ENCODE measurements around the gene NEUROD6. TPM values are rescaled to one million over a fixed set of nuclear protein-coding genes. Genes with fewer than 3 reads are reported as not detected.

Gene NEUROD6
- total RNA-seq, 1 donor from 2014 or later, result not detected

DNA sequence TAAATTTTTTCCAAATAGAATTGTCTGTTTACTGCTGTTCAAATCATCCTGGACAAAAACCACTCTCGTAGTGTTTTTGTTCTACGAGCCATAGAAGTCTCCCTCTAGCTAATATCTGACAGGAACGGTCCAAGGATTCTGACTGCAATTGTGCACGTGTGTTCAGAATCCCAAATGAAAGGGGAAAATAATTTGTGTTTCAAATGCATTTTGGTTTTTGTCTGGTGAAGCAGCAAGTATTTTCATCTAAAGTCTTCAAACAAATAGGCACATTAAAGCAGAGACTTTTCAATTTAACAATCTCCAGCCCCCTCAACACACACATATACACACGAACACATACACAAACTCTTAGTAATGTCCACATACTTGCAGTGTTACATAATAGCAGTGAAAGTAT, 475 bp downstream of the NEUROD6 start:
- POLR2A ChIA-PET, result no interaction called here
- Mint-ChIP-seq H3K27ac (no peak overlapping the region), H3K4me1 (no peaks in the 10 kb centered on the region), H3K4me3 (no peak overlapping the region), H3K9me3 (no peaks in the 10 kb centered on the region), H3K27me3 (peaks cover 10% of the 10 kb centered on the region), H3K36me3 (ENCODE audit: low read depth) (no peaks in the 10 kb centered on the region)
- intact Hi-C loops (cut with micrococcal nuclease), result no loop called here
- TF ChIP-seq CTCF (IDR thresholded peaks at IDR 0.05), result no peak
- DNase-seq, result no peak
- CTCF ChIA-PET, result no interaction called here
- no peak for ATAC-seq (ENCODE audit: low read depth)

- ChIA-PET CTCF (no interaction called here), POLR2A (no interaction called here)
- H3K4me3 Mint-ChIP-seq, result no peak overlapping the region
- DNase-seq (no peak), ATAC-seq (ENCODE audit: low read depth) (no peak)
- H3K27me3 Mint-ChIP-seq, result peaks cover 11% of the 10 kb centered on the region
- H3K36me3 Mint-ChIP-seq (ENCODE audit: low read depth), result no peaks in the 10 kb centered on the region
- intact Hi-C loops (cut with micrococcal nuclease), result no loop called here
- no peaks in the 10 kb centered on the region for H3K9me3 Mint-ChIP-seq
- no peaks in the 10 kb centered on the region for H3K4me1 Mint-ChIP-seq
- H3K27ac Mint-ChIP-seq, result no peak overlapping the region
- TF ChIP-seq CTCF (IDR thresholded peaks at IDR 0.05), result no peak
Measured at GRCh38 chr7:31338706-31339105, 1.8 kb downstream of the NEUROD6 start.

DNA sequence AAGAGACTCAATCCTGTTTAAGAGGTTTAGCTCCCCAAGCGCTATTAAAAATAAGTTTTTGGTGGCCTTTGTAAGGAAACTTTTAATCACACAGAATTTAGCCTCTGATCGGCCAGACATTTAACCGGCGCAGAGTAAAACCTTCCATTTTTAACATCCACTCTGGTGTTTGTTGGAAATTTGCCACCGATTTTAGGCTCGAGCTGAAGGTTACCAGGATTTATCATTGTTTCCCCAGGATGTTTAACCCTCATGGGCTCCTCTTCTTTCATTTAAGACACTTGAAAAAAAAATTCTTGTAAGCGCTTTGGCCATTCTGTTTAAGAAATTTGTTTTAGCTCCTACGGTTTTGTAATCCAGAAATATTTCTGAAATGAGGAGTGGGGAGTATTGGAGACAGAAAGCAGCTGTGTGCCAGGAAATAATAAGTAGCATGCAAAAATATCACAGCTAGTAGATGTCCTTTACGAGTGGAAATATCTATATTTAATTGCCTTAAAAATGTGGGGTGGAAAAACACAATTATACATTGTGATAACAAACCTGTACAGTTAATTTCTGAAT, 3.4 kb downstream of the NEUROD6 start:
- POLR2A ChIA-PET, result no interaction called here
- intact Hi-C loops (cut with micrococcal nuclease), result no loop called here
- Mint-ChIP-seq H3K9me3 (no peaks in the 10 kb centered on the region), H3K4me1 (no peaks in the 10 kb centered on the region), H3K36me3 (ENCODE audit: low read depth) (no peaks in the 10 kb centered on the region), H3K4me3 (no peak overlapping the region), H3K27ac (no peak overlapping the region), H3K27me3 (peaks cover 11% of the 10 kb centered on the region)
- ATAC-seq (ENCODE audit: low read depth) (no peak), DNase-seq (no peak)
- no peak for TF ChIP-seq CTCF (IDR thresholded peaks at IDR 0.05)
- CTCF ChIA-PET, result no interaction called here

- H3K27ac Mint-ChIP-seq, result no peak overlapping the region
- peaks cover 11% of the 10 kb centered on the region for H3K27me3 Mint-ChIP-seq
- POLR2A ChIA-PET, result no interaction called here
- DNase-seq (no peak), ATAC-seq (ENCODE audit: low read depth) (no peak)
- H3K4me1 Mint-ChIP-seq, result no peaks in the 10 kb centered on the region
- no peaks in the 10 kb centered on the region for H3K36me3 Mint-ChIP-seq (ENCODE audit: low read depth)
- H3K9me3 Mint-ChIP-seq, result no peaks in the 10 kb centered on the region
- CTCF ChIA-PET, result no interaction called here
- no peak for TF ChIP-seq CTCF (IDR thresholded peaks at IDR 0.05)
- H3K4me3 Mint-ChIP-seq, result no peak overlapping the region
- intact Hi-C loops (cut with micrococcal nuclease), result no loop called here
Measured at GRCh38 chr7:31336202-31337001, 4.1 kb downstream of the NEUROD6 start.

DNA sequence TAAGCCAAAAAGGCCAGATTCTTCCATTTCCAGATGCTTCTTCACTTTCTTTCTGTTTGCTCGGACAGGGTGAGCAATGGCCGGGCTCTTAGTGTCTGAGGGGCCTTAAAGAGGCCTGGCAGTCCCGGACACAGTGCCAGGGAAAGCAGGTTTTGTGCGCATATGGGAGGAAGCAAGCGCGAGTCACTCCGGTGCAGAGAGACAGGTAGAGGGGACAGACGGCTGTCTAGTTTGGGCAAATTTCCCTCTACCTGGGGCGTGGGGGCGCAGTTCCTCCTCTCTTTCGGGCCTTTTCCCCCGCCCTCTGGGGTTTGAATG, 4.7 kb downstream of the NEUROD6 start:
- TF ChIP-seq CTCF (IDR thresholded peaks at IDR 0.05), result no peak
- H3K4me1 Mint-ChIP-seq, result no peaks in the 10 kb centered on the region
- no peak for DNase-seq
- POLR2A ChIA-PET, result no interaction called here
- H3K4me3 Mint-ChIP-seq, result no peak overlapping the region
- H3K27ac Mint-ChIP-seq, result no peak overlapping the region
- intact Hi-C loops (cut with micrococcal nuclease), result no loop called here
- ATAC-seq (ENCODE audit: low read depth), result no peak
- H3K36me3 Mint-ChIP-seq (ENCODE audit: low read depth), result no peaks in the 10 kb centered on the region
- CTCF ChIA-PET, result no interaction called here
- H3K27me3 Mint-ChIP-seq, result peaks cover 11% of the 10 kb centered on the region
- no peaks in the 10 kb centered on the region for H3K9me3 Mint-ChIP-seq
